ENCODE data around the gene PIM1.

Gene PIM1

GRCh38 chr6:37174196-37174514 lies 4.2 kb downstream of the PIM1 start:
- ChIA-PET POLR2A (no interaction called here), CTCF (interaction anchor here (4.0 to 16.4 kb wide), 4 partner anchors 15 to 146 kb away, joined by 17 to 519 read pairs (median 138); no protein-coding TSS in a partner anchor)
- no peak for DNase-seq (ENCODE audit: extremely low spot score)
- TF ChIP-seq CTCF (IDR thresholded peaks at IDR 0.05; ENCODE audit: control extremely low read depth, extremely low read depth, low read depth, missing control alignments): no peak

- POLR2A ChIA-PET: no interaction called here
- DNase-seq (ENCODE audit: extremely low spot score): no peak
- TF ChIP-seq CTCF (IDR thresholded peaks at IDR 0.05; ENCODE audit: control extremely low read depth, extremely low read depth, low read depth, missing control alignments): no peak
- CTCF ChIA-PET: interaction anchor here (1.3 to 16.4 kb wide), 6 partner anchors 15 to 168 kb away, joined by 3 to 519 read pairs (median 72); no protein-coding TSS in a partner anchor
Measured at GRCh38 chr6:37174515-37175331, 4.8 kb downstream of the PIM1 start.

- DNase-seq (ENCODE audit: extremely low spot score): peak; percentile 45
- POLR2A ChIA-PET: interaction anchor here (0.6 to 0.7 kb wide), 3 partner anchors 111 to 593 kb away, joined by 3 to 6 read pairs (median 5); no protein-coding TSS in a partner anchor
- CTCF ChIA-PET: interaction anchor here (1.1 to 16.4 kb wide), 7 partner anchors 14 to 169 kb away, joined by 3 to 519 read pairs (median 5); no protein-coding TSS in a partner anchor
- no peak for TF ChIP-seq CTCF (IDR thresholded peaks at IDR 0.05; ENCODE audit: control extremely low read depth, extremely low read depth, low read depth, missing control alignments)
Measured at GRCh38 chr6:37175332-37176267, 5.6 kb downstream of the PIM1 start.

- DNase-seq (ENCODE audit: extremely low spot score): no peak
- CTCF ChIA-PET: interaction anchor here (1.1 to 16.4 kb wide), 7 partner anchors 15 to 149 kb away, joined by 3 to 519 read pairs (median 5); no protein-coding TSS in a partner anchor
- no peak for TF ChIP-seq CTCF (IDR thresholded peaks at IDR 0.05; ENCODE audit: control extremely low read depth, extremely low read depth, low read depth, missing control alignments)
- POLR2A ChIA-PET: interaction anchor here (0.6 to 0.7 kb wide), 3 partner anchors 112 to 593 kb away, joined by 3 to 6 read pairs (median 5); no protein-coding TSS in a partner anchor
Measured at GRCh38 chr6:37176268-37177076, 6.5 kb downstream of the PIM1 start.

- POLR2A ChIA-PET: no interaction called here
- DNase-seq (ENCODE audit: extremely low spot score): no peak
Measured at GRCh38 chr6:37177077-37177934, 7.4 kb downstream of the PIM1 start.

More at GRCh38 chr6:37177077-37177934, 7.4 kb downstream of the PIM1 start:
- TF ChIP-seq CTCF (IDR thresholded peaks at IDR 0.05; ENCODE audit: control extremely low read depth, extremely low read depth, low read depth, missing control alignments): no peak
- CTCF ChIA-PET: interaction anchor here (1.1 to 16.4 kb wide), 6 partner anchors 12 to 150 kb away, joined by 3 to 519 read pairs (median 12); no protein-coding TSS in a partner anchor

All from GM10248 (cell line).